HG02973 (cell line): ENCODE data around the gene PEX1.
A peak's percentile ranks its signal among the peaks of the same experiment; 100 is the strongest.
"Not testable (repeated sequence)": the region's sequence is repeated elsewhere in the genome, so short reads cannot be mapped to it uniquely, and the experiment has no call there.

Experiments used
- ATAC-seq: cut with Tn5 transposase; IDR thresholded peaks from one replicate; pipeline ENCODE4 v1.9.1; 2021; ENCODE audit warnings: moderate library complexity; ENCODE audit not compliant: unreplicated experiment

PEX1 gene

DNA sequence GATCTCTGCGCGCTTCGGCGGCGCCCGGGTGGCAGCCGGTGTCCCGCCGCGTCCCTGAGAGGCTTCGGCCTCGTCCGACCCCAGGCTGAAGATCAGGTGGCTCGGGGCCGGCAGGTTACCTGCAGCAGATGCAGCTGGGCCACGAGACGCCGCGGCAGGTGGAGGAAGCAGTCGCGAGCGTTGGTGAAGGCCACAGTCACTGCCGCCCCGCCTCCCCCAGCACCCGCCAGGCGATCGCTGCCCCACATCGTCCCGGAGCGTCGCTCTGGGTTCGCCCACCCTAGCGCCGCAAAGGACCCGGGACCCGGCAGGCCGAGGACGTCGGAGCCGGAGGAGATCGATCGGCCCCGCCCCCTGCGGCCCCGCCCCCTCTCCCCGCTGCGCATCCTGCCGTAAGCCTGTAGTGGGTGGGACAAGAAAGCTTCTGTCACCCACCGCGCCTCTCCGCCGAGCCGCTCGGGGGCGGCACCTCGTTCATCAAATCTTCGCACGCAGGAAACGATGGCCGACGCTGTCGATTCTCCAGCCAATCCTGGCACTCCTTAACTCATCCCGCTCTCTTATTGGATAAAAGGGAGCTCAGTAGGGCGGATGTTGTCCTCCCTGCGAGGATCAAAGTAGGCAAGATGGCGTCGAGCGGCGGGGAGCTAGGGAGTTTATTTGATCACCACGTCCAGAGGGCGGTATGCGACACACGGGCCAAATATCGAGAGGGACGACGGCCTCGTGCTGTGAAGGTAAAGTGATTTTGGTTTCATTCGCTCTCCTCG is at the start of gene PEX1, which contains the start of gene RBM48:
TSS of gene PEX1 (minus strand) at position 333 of the 770 bp plus-strand sequence. CDS start at position 248, 85 bp downstream.
TSS of gene RBM48 (plus strand) at position 608 of the 770 bp plus-strand sequence. CDS start at position 627, 19 bp downstream.
- peak; percentile 94 for ATAC-seq

DNA sequence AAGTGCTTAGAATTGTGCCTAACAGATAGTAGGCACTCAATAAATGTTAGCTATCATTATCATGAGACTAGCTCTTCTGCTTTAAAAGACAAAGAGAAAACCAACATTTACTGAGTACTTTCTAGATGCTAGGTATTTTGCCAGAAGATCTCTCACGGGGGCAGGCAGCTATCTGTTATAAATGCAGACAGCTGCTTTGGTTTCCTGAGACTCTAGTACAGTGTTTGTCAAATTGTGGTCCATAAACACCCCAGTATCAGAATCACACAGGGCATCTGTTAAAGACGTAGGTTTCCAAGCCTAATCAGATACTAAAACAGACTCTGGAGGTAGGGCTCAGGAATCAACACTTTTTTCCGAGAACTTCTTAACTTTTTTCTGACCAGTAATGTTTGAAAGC is 48.0 kb upstream of the PEX1 start:
- ATAC-seq, result no peak

DNA sequence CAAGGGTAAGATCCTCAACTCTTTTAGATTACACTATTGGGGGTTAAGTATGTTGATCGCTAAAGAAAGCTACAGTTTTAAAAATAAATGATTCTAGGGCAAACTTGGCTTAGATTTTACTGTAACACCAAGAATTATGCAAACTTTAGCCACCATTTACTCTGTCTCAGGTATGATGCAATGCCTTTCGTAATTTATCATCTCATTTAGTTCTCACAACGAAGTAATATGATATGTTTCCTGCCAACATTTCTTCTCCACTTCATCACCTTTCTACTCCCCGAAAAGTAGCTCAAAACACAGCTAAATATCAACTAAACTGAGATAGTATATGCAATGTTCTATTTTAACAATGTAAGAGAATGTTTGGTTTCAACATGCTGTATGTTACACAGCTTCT is 40.8 kb upstream of the PEX1 start:
- no peak for ATAC-seq

DNA sequence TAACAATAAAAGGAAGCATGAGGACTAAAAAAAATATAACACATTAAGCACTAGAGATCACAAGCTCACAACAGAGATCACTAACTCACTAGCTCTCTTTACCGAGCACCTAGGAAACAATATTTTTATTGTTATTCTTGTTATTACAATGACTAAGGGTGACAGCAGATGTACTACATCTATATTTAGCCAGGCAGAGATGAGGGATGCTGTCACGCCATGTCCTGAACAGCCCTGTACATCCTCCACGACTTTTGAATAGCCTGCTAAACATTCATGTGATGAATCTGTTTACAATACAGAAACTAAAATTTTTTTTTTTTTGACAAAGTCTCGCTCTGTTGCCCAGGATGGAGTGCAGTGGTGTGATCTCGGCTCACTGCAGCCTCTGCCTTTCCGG is 39.1 kb upstream of the PEX1 start:
- ATAC-seq, result no peak

- ATAC-seq, result no peak
Observed at GRCh38 chr7:92563345-92563744, 35.0 kb upstream of the PEX1 start.

DNA sequence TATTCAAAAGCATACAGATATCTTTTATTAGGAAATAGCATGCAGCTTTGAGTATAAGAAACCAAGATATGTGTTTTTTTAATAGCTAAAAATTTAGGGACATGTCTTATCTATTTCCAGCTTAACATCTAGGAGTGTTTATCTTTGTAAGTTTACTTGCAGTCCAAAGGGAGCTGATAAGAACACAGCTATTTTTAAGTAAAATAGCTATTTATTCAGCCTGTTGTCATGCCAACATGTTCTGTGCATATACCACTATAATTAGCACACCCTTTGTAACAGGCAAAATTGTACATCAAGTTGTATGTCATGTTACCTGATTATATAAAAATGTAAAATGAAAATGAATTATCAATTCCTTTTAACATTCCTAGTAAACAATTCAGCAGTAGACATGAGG is 32.3 kb upstream of the PEX1 start:
- no peak for ATAC-seq

GRCh38 chr7:92557808-92558362 is 29.6 kb upstream of the PEX1 start:
- ATAC-seq, result no peak

DNA sequence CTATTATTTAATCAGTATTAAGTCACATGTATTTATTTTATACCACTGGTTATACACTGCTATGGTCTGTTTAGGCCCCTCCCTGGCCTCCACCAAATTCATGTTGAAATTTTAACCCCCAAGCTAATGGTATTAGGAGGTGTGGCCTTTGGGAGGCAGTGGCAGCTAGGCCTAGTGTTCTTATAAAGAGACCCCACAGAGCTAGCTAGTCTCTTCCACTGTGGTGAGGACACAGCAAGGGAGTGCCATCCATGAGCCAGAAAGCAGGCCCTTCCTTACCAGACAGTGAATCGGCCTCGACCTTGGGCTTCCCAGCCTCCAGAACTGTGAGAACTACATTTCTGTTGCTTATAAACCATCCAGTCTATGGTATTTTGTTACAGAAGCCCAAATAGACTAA is 28.9 kb upstream of the PEX1 start:
- ATAC-seq, result no peak

- ATAC-seq, result no peak
Observed at GRCh38 chr7:92550194-92550593, 21.9 kb upstream of the PEX1 start.

- no peak for ATAC-seq
Observed at GRCh38 chr7:92547579-92547978, 19.3 kb upstream of the PEX1 start.

DNA sequence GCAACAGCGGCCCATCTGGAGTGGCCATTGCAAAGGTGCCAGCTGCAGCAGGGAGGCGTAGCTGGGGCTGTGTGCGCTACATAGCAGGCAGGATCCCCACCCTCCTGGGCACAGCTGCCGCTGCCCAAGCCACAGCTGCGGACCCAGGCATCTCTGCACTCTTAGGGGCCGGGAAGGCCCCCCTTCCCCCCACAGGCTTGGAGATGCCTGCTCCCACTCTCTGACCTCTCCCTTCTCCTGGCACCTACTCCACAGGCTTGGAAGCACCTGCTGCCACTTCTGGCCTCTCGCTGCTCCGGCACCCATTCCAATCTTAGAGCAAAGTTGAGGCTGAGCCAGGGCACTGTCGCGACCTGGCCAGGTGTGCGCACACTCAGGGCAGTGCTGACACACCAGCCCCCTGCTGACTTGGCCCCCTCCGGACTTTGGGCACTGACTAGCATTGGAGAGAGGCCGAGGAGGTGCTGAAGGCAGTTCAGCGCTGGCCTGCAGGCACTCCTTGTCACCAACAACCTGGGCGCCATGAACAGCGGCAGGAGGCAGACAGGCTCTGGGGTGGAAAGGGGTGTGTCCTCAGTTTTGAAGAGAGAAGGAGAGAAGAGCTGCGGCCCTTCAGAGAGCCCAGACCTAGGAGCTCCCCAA is 18.7 kb upstream of the PEX1 start:
- no peak for ATAC-seq

DNA sequence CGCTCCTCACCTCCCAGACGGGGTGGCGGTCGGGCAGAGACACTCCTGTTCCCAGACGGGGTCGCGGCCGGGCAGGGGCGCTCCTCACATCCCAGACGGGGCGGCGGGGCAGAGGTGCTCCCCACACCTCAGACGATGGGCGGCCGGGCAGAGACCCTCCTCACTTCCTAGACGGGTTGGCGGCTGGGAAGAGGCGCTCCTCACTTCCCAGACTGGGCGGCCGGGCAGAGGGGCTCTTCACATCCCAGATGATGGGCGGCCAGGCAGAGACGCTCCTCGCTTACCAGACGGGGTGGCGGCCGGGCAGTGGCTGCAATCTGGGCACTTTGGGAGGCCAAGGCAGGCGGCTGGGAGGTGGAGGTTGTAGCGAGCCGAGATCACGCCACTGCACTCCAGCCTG is 16.8 kb upstream of the PEX1 start:
- ATAC-seq, result not testable (repeated sequence)

DNA sequence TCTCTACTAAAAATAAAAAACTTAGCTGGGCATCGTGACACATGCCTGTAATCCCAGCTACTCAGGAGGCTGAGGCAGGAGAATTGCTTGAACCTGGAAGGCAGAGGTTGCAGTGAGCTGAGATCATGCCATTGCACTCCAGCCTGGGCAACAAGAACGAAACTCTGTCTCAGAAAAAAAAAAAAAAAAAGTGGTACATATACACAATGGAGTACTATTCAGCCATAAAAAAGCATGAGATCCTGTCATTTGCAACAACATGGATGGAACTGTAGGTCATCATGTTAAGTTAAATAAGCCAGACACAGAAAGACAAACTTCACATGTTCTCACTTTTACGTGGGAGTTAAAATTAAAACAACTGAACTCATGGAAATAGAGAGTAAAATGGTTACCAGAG is 15.2 kb upstream of the PEX1 start:
- ATAC-seq, result not testable (repeated sequence)

- ATAC-seq, result no peak
Observed at GRCh38 chr7:92534572-92534971, 6.3 kb upstream of the PEX1 start.

DNA sequence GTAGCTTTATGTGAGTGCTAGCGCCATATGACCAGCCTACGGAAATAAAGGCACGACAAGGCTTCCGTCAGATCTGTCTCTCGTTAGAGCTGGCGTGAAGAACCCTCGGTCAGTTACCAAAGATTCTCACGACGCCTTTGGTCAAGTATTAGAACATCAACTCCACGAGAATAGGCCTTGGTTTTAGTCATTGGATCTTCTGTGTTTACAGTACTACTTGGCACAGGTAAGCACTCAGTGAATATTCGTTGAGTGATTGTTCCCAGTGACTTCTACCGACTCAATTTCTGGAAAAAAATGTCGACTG is 591 bp upstream of the PEX1 start:
- ATAC-seq, result no peak

GRCh38 chr7:92527300-92528187 is 776 bp downstream of the PEX1 start:
- ATAC-seq, result peak; percentile 28

GRCh38 chr7:92523110-92523509 is 5.2 kb downstream of the PEX1 start:
- ATAC-seq, result no peak

DNA sequence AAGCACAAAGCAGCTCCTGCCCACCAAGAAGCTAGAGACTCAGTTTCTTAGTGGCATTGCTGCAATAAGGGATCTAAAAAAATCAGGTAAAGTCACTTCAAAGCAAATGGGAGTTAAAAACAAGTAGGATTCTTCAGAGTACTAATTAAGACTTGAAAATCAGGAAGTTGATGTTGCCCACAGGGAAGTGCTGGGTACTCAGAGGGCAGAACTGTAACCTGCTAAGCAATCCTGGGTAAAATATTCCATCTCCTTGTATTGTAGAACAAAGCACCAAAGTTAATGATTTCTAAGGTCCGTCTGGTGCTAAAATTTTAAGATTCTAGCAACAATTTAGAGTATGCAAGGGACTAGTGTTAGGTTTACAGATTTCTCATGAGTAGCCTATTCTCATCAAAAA is 8.3 kb downstream of the PEX1 start:
- no peak for ATAC-seq

DNA sequence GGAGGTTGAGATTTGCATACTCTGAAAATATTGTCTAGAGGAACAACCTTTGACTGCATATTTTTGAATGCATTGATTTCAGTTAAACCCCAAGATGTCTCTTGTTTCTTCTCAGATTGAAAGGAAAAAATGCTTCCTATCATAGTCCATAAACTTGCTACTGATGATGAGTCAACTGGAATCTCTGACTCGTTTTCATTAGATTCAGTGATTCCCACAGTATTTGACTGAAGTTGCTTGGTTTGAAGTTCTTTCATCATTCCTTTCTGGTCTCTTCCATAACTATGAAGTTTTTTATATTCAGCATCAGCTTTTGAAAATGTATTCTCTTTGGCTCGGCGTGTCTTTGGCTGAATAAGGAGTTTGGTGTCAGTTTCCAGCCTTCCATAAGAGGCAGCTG is 10.7 kb downstream of the PEX1 start:
- ATAC-seq, result no peak

DNA sequence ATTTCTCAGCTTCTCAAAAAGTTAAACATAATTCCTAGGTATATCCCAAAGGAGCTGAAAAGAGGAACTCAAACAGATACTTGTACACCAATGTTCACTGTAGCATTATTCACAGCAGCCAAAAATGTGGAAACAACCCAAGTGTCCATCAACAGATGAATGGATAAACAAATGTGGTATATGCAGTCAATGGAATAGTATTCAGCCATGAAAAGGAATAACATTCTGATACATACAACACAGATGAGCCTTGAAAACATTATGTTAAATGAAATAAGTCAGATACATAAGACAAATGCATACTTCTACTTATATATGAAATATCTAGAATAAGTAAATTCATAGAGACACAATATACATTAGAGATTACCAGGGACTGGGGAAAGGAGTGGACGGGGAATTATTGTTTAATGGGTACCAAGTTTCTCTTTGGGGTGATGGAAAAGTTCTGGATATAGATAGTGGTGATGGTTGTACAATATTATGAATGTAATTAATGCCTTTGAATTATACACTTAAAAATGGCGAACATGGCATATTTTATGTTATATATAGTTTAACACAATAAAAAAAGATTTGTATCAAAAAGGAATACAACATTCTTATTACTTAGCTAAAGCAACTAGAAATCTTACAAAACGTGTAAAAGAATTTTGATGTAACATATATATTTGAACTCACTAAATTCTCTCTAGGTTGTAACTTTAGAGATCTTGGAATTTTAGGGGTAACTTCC is 15.0 kb downstream of the PEX1 start:
- no peak for ATAC-seq

DNA sequence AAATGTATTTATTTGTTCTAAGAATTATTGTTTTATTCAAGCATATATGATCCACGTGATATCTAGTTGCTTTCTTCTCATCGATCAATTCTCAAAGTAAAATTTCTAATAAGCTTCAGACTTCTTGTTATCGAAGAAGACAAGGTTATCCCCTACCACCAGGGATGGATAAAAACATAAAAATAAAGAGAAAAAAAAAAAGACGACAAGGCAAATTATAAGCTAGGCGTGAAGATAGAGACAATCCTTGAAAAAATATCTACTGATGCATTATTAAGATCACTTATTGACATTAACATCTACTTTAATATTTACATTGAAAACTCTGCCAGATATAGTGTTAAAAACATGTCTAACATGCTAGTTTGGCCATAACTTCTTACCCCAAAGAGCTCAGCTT is 19.4 kb downstream of the PEX1 start:
- no peak for ATAC-seq
